OCI-LY7 (cell line): ENCODE data around the gene RAN. TPM values are rescaled to one million over a fixed set of nuclear protein-coding genes. Genes with fewer than 3 reads are reported as not detected.
"Not testable (repeated sequence)": the region's sequence is repeated elsewhere in the genome, so short reads cannot be mapped to it uniquely, and the experiment has no call there.

Experiments
- BruUV-seq: library from RNA; stranded (reverse); fragments of 400-500 nt; replicated peaks from 2 replicates; lab custom pipeline; 2021; lab: Mats Ljungman, UMichigan
- CTCF ChIA-PET: fragments of 300-600 bp; sonication (Branson Sonifier 250); formaldehyde crosslinking; loops from one replicate; lab custom pipeline; 2022; ENCODE audit warnings: antibody characterized with exemption; ENCODE audit not compliant: unreplicated experiment; lab: Charles Lee
- POLR2A ChIA-PET: fragments of 300-600 bp; sonication (Branson Sonifier 250); formaldehyde crosslinking; loops from one replicate; lab custom pipeline; 2022; ENCODE audit warnings: antibody characterized with exemption; lab: Charles Lee
- DNase-seq: peaks from one replicate; pipeline ENCODE4 v3.0.0-alpha.2; 2015; ENCODE audit warnings: low spot score
- H2AFZ ChIP-seq: fragments of 200-600 bp; sonication (generic), shearing (Covaris generic); 2 replicates; pipeline ENCODE4 v1.6.1; 2014; ENCODE audit warnings: mild to moderate bottlenecking, antibody characterized with exemption, low read length, moderate library complexity
- H3K27ac ChIP-seq: fragments of 200-600 bp; sonication (generic); 2 replicates; pipeline ENCODE4 v1.5.1; 2014; ENCODE audit warnings: mixed run types, low read depth, mild to moderate bottlenecking, moderate library complexity, low read length, inconsistent platforms; ENCODE audit not compliant: poor library complexity, severe bottlenecking
- H3K36me3 ChIP-seq: fragments of 200-600 bp; sonication (generic); 2 replicates; pipeline ENCODE4 v1.6.1; 2014; ENCODE audit warnings: mild to moderate bottlenecking, antibody characterized with exemption, low read length, moderate library complexity, mixed read lengths; ENCODE audit not compliant: insufficient read depth
- H3K4me1 ChIP-seq: fragments of 200-600 bp; sonication (generic); 2 replicates; pipeline ENCODE4 v1.5.1; 2014; ENCODE audit warnings: mild to moderate bottlenecking, low read length; ENCODE audit not compliant: insufficient read depth, poor library complexity, severe bottlenecking
- H3K4me2 ChIP-seq: fragments of 200-600 bp; sonication (generic); 2 replicates; pipeline ENCODE4 v1.6.1; 2014; ENCODE audit warnings: mild to moderate bottlenecking, low read length
- H3K4me3 ChIP-seq: fragments of 200-600 bp; sonication (generic); 2 replicates; pipeline ENCODE4 v1.5.1; 2014; ENCODE audit warnings: mild to moderate bottlenecking, low read depth, low read length; ENCODE audit not compliant: poor library complexity, severe bottlenecking
- H3K79me2 ChIP-seq: fragments of 200-600 bp; sonication (generic); 2 replicates; pipeline ENCODE4 v1.6.1; 2016; ENCODE audit warnings: low read depth, mild to moderate bottlenecking, low read length, moderate library complexity, mixed read lengths; ENCODE audit not compliant: insufficient read depth
- H3K9me2 ChIP-seq: fragments of 200-600 bp; sonication (generic); 2 replicates; pipeline ENCODE4 v1.6.1; 2016; ENCODE audit warnings: mild to moderate bottlenecking, low read length, mixed read lengths; ENCODE audit not compliant: insufficient read depth
- H3K9me3 ChIP-seq: fragments of 200-600 bp; sonication (generic); 2 replicates; pipeline ENCODE4 v1.6.1; 2014; ENCODE audit warnings: mild to moderate bottlenecking, mixed run types, low read length, mixed read lengths
- H4K20me1 ChIP-seq: fragments of 200-600 bp; sonication (generic); 2 replicates; pipeline ENCODE4 v1.6.1; 2014; ENCODE audit warnings: mild to moderate bottlenecking, antibody characterized with exemption, low read length, moderate library complexity, mixed read lengths; ENCODE audit not compliant: insufficient read depth
- CTCF ChIP-seq: fragments of 200-600 bp; sonication (generic); conservative IDR thresholded peaks from 2 replicates; pipeline ENCODE4 v1.5.1; 2014; ENCODE audit warnings: mild to moderate bottlenecking, antibody characterized with exemption, low read length, moderate library complexity, mixed read lengths
- EZH2phosphoT487 ChIP-seq: fragments of 200-600 bp; sonication (generic); IDR thresholded peaks from 2 replicates; pipeline ENCODE4 v1.6.1; 2018; ENCODE audit warnings: low read depth, borderline replicate concordance, mild to moderate bottlenecking, mixed run types, antibody characterized with exemption, low read length, moderate library complexity, mixed read lengths
- intact Hi-C: fragments of 100-400 bp; cut with micrococcal nuclease; formaldehyde crosslinking; loops from one replicate; pipeline ENCODE4 v1.10.0; 2022; ENCODE audit not compliant: unreplicated experiment
- total RNA-seq, 2 experiments: library from RNA; depleted of rRNA in 1 of 2; stranded (reverse); fragments of >200 nt in 1 of 2; shearing (Covaris generic) in 1 of 2; gene quantifications; 2 replicates each; pipeline ENCODE4 v1.2.3, GENCODE V29; 2014 to 2022

Gene RAN
- total RNA-seq, 2 experiments from 2014 or later, result 1,462 to 1,957 TPM

GRCh38 chr12:130846369-130846768 lies 25.5 kb upstream of the RAN start:
- ChIA-PET POLR2A (interaction anchor here (0.5 to 1.8 kb wide), 3 partner anchors 10 to 31 kb away, joined by 3 to 6 read pairs (median 6); no protein-coding TSS in a partner anchor), CTCF (interaction anchor here (0.9 kb wide), 1 partner anchor 11 kb away, joined by 3 read pairs; no protein-coding TSS in a partner anchor)
- intact Hi-C loops, result no loop called here

GRCh38 chr12:130847112-130847511 lies 24.8 kb upstream of the RAN start:
- TF ChIP-seq EZH2phosphoT487, result no peak
- H3K4me1 ChIP-seq, result no peaks in the 10 kb centered on the region
- no peaks in the 10 kb centered on the region for H3K9me3 ChIP-seq
- no peak overlapping the region for H2AFZ ChIP-seq
- H3K79me2 ChIP-seq, result no peaks in the 10 kb centered on the region
- no peak overlapping the region for H3K4me3 ChIP-seq
- H3K27ac ChIP-seq, result no peak overlapping the region
- no peaks in the 10 kb centered on the region for H3K9me2 ChIP-seq
- H4K20me1 ChIP-seq, result no peaks in the 10 kb centered on the region
- H3K4me2 ChIP-seq, result no peak overlapping the region
- BruUV-seq, result no TSS peak
- POLR2A ChIA-PET, result interaction anchor here (1.4 to 1.8 kb wide), 2 partner anchors 10 to 18 kb away, joined by 3 to 6 read pairs; no protein-coding TSS in a partner anchor
- CTCF ChIA-PET, result no interaction called here
- no peaks in the 10 kb centered on the region for H3K36me3 ChIP-seq
- no peak for DNase-seq
- intact Hi-C loops, result no loop called here

More at GRCh38 chr12:130846369-130846768, 25.5 kb upstream of the RAN start:
- Histone ChIP-seq H3K9me2 (no peaks in the 10 kb centered on the region), H3K4me2 (no peak overlapping the region), H3K4me3 (no peak overlapping the region), H3K27ac (no peak overlapping the region), H3K4me1 (no peaks in the 10 kb centered on the region), H4K20me1 (no peaks in the 10 kb centered on the region), H3K79me2 (no peaks in the 10 kb centered on the region), H3K36me3 (no peaks in the 10 kb centered on the region), H2AFZ (no peak overlapping the region), H3K9me3 (no peaks in the 10 kb centered on the region)
- TF ChIP-seq CTCF (no peak), EZH2phosphoT487 (no peak)
- no TSS peak for BruUV-seq
- no peak for DNase-seq

- H3K36me3 ChIP-seq, CTCF ChIA-PET, POLR2A ChIA-PET, H3K27ac ChIP-seq, H2AFZ ChIP-seq, H3K79me2 ChIP-seq, intact Hi-C loops, DNase-seq, H3K4me2 ChIP-seq, BruUV-seq, H4K20me1 ChIP-seq, H3K4me3 ChIP-seq, H3K9me2 ChIP-seq, H3K9me3 ChIP-seq, H3K4me1 ChIP-seq: not testable (repeated sequence)
Measured at GRCh38 chr12:130848105-130848504, 23.8 kb upstream of the RAN start.

GRCh38 chr12:130848785-130849305 lies 23.0 kb upstream of the RAN start:
- POLR2A ChIA-PET, result interaction anchor here (0.6 kb wide), 1 partner anchor 373 kb away, joined by 3 read pairs; no protein-coding TSS in a partner anchor
- H3K4me3 ChIP-seq, intact Hi-C loops, H3K36me3 ChIP-seq, H3K9me3 ChIP-seq, DNase-seq, CTCF ChIA-PET, H2AFZ ChIP-seq, H3K9me2 ChIP-seq, H3K4me1 ChIP-seq, H4K20me1 ChIP-seq, H3K4me2 ChIP-seq, BruUV-seq, H3K27ac ChIP-seq, H3K79me2 ChIP-seq: not testable (repeated sequence)
